ENCODE results near the gene SLC16A6.

DNA sequence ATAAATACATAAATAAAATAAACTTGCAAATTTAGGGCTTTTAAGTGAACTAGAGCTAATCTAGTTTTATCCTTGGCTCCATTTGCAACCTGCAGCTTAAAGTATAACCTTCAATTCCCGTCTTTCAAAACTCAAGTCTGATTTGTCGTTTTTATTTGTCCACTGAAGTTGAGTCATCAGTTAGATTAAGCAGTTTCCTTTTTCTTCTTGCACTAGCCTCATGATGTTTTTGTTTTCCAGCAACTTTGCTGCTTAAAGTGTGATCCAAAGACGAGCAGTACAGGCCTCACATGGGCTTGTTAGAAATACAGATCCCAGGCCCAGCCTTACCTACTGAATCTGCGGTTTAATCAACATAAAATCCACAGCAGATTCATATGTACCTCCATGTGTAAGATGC, 14.2 kb upstream of the SLC16A6 start:
- TF ChIP-seq, protein P1, sequence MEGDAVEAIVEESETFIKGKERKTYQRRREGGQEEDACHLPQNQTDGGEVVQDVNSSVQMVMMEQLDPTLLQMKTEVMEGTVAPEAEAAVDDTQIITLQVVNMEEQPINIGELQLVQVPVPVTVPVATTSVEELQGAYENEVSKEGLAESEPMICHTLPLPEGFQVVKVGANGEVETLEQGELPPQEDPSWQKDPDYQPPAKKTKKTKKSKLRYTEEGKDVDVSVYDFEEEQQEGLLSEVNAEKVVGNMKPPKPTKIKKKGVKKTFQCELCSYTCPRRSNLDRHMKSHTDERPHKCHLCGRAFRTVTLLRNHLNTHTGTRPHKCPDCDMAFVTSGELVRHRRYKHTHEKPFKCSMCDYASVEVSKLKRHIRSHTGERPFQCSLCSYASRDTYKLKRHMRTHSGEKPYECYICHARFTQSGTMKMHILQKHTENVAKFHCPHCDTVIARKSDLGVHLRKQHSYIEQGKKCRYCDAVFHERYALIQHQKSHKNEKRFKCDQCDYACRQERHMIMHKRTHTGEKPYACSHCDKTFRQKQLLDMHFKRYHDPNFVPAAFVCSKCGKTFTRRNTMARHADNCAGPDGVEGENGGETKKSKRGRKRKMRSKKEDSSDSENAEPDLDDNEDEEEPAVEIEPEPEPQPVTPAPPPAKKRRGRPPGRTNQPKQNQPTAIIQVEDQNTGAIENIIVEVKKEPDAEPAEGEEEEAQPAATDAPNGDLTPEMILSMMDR (IDR thresholded peaks at IDR 0.05) = no peak
- no peak for TF ChIP-seq POLR2A (IDR thresholded peaks at IDR 0.05)
